ENCODE data around the gene MYCBP2.
"Not testable (repeated sequence)": the region's sequence is repeated elsewhere in the genome, so short reads cannot be mapped to it uniquely, and the experiment has no call there.

The MYCBP2 gene

DNA sequence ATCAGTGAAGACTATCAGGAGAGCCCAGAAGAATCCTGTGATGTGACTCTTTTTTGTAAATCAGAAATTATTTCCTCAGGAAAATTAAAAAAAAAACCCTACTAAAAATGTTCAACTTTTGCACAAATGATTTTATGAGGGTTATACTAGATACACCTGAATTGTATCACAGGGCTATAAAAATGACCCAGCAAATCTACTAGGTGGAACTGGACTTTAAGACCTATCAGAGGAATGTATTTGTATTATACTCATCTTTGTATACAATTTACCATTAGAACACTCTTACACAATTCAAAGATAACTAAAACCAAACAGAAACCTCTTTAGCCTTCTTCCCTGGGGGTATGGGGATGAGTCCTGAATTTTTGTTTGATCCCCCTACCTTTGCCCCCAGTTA lies 307.1 kb downstream of the MYCBP2 start:
- Histone ChIP-seq H3K27ac (no peak overlapping the region), H3K9me3 (no peaks in the 10 kb centered on the region), H3K36me3 (peaks cover 66% of the 10 kb centered on the region), H3K27me3 (no peaks in the 10 kb centered on the region), H3K4me1 (ENCODE audit: control insufficient read depth in 1 of 2, insufficient read depth in 1 of 2, low read depth in 1 of 2, low read length in 1 of 2) (peaks cover 30 to 49% of the 10 kb centered on the region in 2 experiments), H3K4me3 (ENCODE audit: low read depth in 1 of 2, low read length in 1 of 2) (no peak overlapping the region)
- TF ChIP-seq, protein P1, sequence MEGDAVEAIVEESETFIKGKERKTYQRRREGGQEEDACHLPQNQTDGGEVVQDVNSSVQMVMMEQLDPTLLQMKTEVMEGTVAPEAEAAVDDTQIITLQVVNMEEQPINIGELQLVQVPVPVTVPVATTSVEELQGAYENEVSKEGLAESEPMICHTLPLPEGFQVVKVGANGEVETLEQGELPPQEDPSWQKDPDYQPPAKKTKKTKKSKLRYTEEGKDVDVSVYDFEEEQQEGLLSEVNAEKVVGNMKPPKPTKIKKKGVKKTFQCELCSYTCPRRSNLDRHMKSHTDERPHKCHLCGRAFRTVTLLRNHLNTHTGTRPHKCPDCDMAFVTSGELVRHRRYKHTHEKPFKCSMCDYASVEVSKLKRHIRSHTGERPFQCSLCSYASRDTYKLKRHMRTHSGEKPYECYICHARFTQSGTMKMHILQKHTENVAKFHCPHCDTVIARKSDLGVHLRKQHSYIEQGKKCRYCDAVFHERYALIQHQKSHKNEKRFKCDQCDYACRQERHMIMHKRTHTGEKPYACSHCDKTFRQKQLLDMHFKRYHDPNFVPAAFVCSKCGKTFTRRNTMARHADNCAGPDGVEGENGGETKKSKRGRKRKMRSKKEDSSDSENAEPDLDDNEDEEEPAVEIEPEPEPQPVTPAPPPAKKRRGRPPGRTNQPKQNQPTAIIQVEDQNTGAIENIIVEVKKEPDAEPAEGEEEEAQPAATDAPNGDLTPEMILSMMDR (IDR thresholded peaks at IDR 0.05) = no peak

DNA sequence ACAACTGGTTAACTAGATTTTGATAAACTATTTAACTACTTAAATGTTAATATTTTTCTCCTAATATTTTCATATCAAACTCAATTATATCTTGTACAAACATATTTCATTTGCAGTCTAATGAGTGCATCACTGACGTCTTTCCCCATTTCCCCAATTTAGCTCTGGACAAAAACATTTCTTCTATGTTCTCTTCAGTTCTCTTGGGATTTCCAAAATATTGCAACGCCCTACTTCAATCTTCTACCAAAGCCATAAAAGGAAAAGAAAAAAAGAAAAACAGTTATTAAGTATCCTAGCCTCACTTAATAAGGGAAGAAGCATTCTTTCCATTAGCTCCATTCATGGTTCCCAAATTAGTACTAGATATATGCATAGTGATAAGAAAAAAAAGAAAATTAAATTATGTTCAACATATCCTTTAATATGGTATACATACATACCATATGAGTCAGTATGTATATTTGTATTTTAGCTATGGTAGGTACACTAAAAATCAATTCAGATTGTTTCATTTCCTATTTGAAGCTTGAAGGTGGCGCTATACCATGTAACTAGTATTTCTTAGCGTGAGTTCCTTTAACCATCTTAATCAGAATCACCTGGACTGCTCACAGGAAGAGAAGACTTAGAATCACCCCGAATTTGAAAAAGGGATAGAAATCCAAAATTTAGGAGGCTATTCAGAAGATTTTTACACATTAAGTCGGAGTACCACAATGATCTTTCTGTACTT lies 309.8 kb downstream of the MYCBP2 start:
- TF ChIP-seq, protein P1 (IDR thresholded peaks at IDR 0.05) = no peak
- peaks cover 82% of the 10 kb centered on the region for H3K36me3 ChIP-seq
- H3K27ac ChIP-seq = no peak overlapping the region
- peaks cover 11 to 22% of the 10 kb centered on the region in 2 experiments for H3K4me1 ChIP-seq (ENCODE audit: control insufficient read depth in 1 of 2, insufficient read depth in 1 of 2, low read depth in 1 of 2, low read length in 1 of 2)
- no peak overlapping the region for H3K4me3 ChIP-seq (ENCODE audit: low read depth in 1 of 2, low read length in 1 of 2)
- no peaks in the 10 kb centered on the region for H3K27me3 ChIP-seq
- H3K9me3 ChIP-seq = no peaks in the 10 kb centered on the region

DNA sequence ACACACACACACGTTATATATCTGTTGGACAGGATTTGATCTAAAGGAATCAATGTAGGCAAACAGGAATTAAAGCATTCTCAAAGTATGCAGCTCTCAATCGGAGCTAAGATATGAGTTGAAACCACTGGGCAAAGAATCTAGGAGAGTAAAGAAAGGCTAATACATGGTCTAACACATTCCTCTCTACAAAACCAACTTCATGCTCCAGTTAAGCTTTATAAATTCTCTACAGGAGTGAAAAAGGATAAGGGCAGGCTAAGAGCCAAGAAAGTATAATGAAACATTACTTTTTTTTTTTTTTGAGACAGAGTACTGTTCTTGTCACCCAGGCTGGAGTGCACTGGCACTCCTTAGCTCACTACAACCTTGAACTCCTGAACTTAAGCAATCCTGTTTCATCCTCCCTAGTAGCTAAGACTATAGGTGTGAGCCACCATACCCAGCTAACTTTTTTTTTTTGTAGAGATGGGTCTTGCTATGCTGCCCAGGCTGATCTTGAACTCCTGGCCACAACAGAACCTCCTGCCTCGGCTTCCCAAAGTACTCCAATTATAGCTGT lies 310.6 kb downstream of the MYCBP2 start:
- H3K27ac ChIP-seq = no peak overlapping the region
- H3K4me1 ChIP-seq (ENCODE audit: control insufficient read depth in 1 of 2, insufficient read depth in 1 of 2, low read depth in 1 of 2, low read length in 1 of 2) = peaks cover 4 to 15% of the 10 kb centered on the region in 2 experiments
- H3K27me3 ChIP-seq = no peaks in the 10 kb centered on the region
- H3K9me3 ChIP-seq = no peaks in the 10 kb centered on the region
- H3K36me3 ChIP-seq = peaks cover 86% of the 10 kb centered on the region
- H3K4me3 ChIP-seq (ENCODE audit: low read depth in 1 of 2, low read length in 1 of 2) = no peak overlapping the region
- TF ChIP-seq, protein P1 (IDR thresholded peaks at IDR 0.05) = no peak

DNA sequence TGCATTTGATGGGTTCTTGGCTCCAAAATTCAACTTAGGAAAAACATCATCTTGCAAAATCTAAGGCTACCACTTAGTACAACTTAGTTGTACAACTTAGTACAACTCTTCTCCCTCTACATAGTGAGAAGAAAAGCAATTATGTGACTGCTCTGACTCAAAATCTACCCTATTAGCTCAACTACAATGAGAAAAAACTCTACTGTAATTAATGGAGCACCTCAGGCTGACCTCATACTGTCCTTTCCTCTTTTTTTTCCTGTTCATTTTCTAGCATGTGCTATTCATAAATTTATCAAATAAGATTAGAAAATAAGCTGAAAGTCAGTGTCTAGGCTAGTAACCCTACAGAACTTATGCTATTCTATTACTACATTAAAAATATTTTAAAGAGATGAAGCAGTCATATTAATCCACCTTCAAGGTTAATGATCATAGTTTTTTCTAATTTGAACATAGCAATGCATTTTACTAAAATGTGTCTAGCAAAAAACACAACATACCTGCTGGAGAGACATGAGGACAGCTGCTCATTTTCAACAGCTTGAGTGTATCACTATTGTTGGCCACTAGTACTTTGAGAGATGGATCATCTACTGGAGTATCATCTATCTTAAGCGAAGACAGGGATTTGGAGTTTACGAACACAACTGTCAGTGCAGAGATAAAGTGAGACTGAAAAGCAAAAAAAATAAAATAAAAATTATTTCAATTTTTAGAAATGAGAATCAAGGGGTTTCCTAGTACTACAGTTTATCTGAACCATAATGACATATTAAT lies 311.8 kb downstream of the MYCBP2 start:
- Histone ChIP-seq H3K27ac (peak overlapping the region; percentile 18), H3K9me3 (no peaks in the 10 kb centered on the region), H3K27me3 (no peaks in the 10 kb centered on the region), H3K4me3 (ENCODE audit: low read depth in 1 of 2, low read length in 1 of 2) (no peak overlapping the region), H3K36me3 (peaks cover 92% of the 10 kb centered on the region), H3K4me1 (ENCODE audit: control insufficient read depth in 1 of 2, insufficient read depth in 1 of 2, low read depth in 1 of 2, low read length in 1 of 2) (peaks cover 3 to 8% of the 10 kb centered on the region in 2 experiments)
- TF ChIP-seq, protein P1 (IDR thresholded peaks at IDR 0.05) = no peak

DNA sequence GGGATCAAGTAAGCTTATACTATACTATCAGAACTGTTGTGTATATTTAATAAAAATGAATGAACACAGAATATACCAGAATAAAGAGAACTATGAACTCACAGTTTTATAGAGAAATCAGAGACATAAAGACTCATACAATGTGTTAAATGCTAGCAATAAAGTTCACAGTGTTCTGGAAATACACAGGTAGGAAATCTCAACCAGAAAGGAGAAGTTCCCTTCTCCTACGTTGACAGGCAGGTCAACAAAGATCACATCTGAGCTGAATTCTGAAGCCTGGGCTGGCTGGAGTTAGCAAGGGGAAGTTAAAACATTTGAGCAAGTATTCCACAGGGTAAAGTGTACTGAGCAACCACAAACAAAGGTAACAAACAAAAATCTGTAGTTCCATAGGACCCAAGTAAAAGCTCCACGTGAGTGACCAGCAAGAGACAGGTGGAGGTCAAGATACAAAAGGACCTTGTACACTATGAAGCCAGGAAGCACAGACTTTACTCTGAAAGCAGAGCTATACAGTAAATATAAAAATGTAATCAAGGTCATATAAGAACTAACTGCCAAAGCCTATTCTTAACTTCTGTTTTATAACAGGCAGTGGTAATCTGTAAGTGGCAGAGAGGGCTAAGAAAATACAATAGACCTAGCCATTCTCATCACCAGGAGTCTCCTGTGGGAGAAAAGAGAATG lies 312.9 kb downstream of the MYCBP2 start:
- TF ChIP-seq, protein P1 (IDR thresholded peaks at IDR 0.05) = no peak
- H3K27ac ChIP-seq = peak overlapping the region; percentile 69
- H3K27me3 ChIP-seq = no peaks in the 10 kb centered on the region
- peaks cover 98% of the 10 kb centered on the region for H3K36me3 ChIP-seq
- peaks cover 3 to 4% of the 10 kb centered on the region in 2 experiments for H3K4me1 ChIP-seq (ENCODE audit: control insufficient read depth in 1 of 2, insufficient read depth in 1 of 2, low read depth in 1 of 2, low read length in 1 of 2)
- no peaks in the 10 kb centered on the region for H3K9me3 ChIP-seq
- H3K4me3 ChIP-seq (ENCODE audit: low read depth in 1 of 2, low read length in 1 of 2) = no peak overlapping the region

DNA sequence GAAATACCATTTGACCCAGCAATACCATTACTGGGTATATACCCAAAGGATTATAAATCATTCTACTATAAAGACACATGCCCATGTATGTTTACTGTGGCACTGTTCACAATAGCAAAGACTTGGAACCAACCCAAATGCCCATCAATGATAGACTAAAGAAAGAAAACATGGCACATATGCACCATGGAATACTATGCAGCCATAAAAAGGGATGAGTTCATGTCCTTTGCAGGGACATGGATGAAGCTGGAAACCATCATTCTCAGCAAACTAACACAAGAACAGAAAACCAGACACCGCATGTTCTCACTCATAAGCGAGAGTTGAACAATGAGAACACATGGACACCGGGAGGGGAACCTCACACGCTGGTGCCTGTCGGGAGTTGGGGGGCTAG lies 317.2 kb downstream of the MYCBP2 start:
- peaks cover 83% of the 10 kb centered on the region for H3K36me3 ChIP-seq
- H3K27ac ChIP-seq; H3K4me3 ChIP-seq (ENCODE audit: low read depth in 1 of 2, low read length in 1 of 2); H3K4me1 ChIP-seq (ENCODE audit: control insufficient read depth in 1 of 2, insufficient read depth in 1 of 2, low read depth in 1 of 2, low read length in 1 of 2); H3K27me3 ChIP-seq; H3K9me3 ChIP-seq: not testable (repeated sequence)
